Fibroblast of pulmonary artery (primary cell): ENCODE data around the gene HOATZ.

Experiments used
- DNase-seq: peaks from one replicate; pipeline ENCODE4 v3.0.0-alpha.2; 2010; ENCODE audit warnings: low read depth
- H3K4me3 ChIP-seq: replicated peaks from 2 replicates; pipeline ENCODE4 v1.5.1; 2011; ENCODE audit warnings: low read depth, mild to moderate bottlenecking, control low read depth, low read length, moderate library complexity
- CTCF ChIP-seq: IDR thresholded peaks from 2 replicates; pipeline ENCODE4 v1.5.1; 2011; ENCODE audit warnings: mild to moderate bottlenecking, control low read depth, low read length, inconsistent platforms; ENCODE audit errors: missing control alignments

HOATZ gene

GRCh38 chr11:111525456-111525855 is 10.9 kb downstream of the HOATZ start:
- DNase-seq = no peak
- H3K4me3 ChIP-seq = no peak overlapping the region
- TF ChIP-seq CTCF = no peak

GRCh38 chr11:111526501-111526900 is 11.9 kb downstream of the HOATZ start:
- H3K4me3 ChIP-seq = no peak overlapping the region
- no peak for TF ChIP-seq CTCF
- peak; percentile 60 for DNase-seq

GRCh38 chr11:111527279-111527678 is 12.7 kb downstream of the HOATZ start:
- no peak for TF ChIP-seq CTCF
- no peak overlapping the region for H3K4me3 ChIP-seq
- DNase-seq = no peak

- DNase-seq = peak; percentile 44
- TF ChIP-seq CTCF = peak; percentile 5
- no peak overlapping the region for H3K4me3 ChIP-seq
Measured at GRCh38 chr11:111528557-111528956, 14.0 kb downstream of the HOATZ start.

GRCh38 chr11:111530091-111530490 is 15.5 kb downstream of the HOATZ start:
- TF ChIP-seq CTCF = no peak
- no peak for DNase-seq
- H3K4me3 ChIP-seq = no peak overlapping the region

- no peak overlapping the region for H3K4me3 ChIP-seq
- no peak for TF ChIP-seq CTCF
- DNase-seq = no peak
Measured at GRCh38 chr11:111531136-111531535, 16.6 kb downstream of the HOATZ start.

GRCh38 chr11:111531687-111532364 is 17.2 kb downstream of the HOATZ start:
- no peak overlapping the region for H3K4me3 ChIP-seq

More at GRCh38 chr11:111531687-111532364, 17.2 kb downstream of the HOATZ start:
- DNase-seq = peak; percentile 82
- no peak for TF ChIP-seq CTCF
